HepG2 (cell line): ENCODE data around the gene IBA57. TPM values are rescaled to one million over a fixed set of nuclear protein-coding genes. Genes with fewer than 3 reads are reported as not detected.

Source experiments
- EEA1 ChIP-seq: sonication (generic); formaldehyde crosslinking; IDR thresholded peaks from 2 replicates; pipeline ENCODE4 v1.5.1; 2020; ENCODE audit warnings: mild to moderate bottlenecking, missing genetic modification reagents, borderline replicate concordance
- HIVEP1 ChIP-seq: sonication (generic); formaldehyde crosslinking; IDR thresholded peaks from 2 replicates; pipeline ENCODE4 v1.4.0; 2020; ENCODE audit warnings: mild to moderate bottlenecking, missing genetic modification reagents
- HNF4A ChIP-seq: sonication (generic); formaldehyde crosslinking; IDR thresholded peaks from 2 replicates; pipeline ENCODE4 v1.4.0; 2020; ENCODE audit warnings: missing genetic modification reagents
- ZNF263 ChIP-seq: sonication (generic); formaldehyde crosslinking; IDR thresholded peaks from 2 replicates; pipeline ENCODE4 v1.4.0; 2020; ENCODE audit warnings: missing genetic modification reagents
- ZNF44 ChIP-seq: sonication (generic); formaldehyde crosslinking; IDR thresholded peaks from 2 replicates; pipeline ENCODE4 v1.5.1; 2020; ENCODE audit warnings: mild to moderate bottlenecking, missing genetic modification reagents
- ZNF678 ChIP-seq: sonication (generic); formaldehyde crosslinking; IDR thresholded peaks from 2 replicates; pipeline ENCODE4 v1.4.0; 2020; ENCODE audit warnings: mild to moderate bottlenecking, missing genetic modification reagents
- ZNF766 ChIP-seq: sonication (generic); formaldehyde crosslinking; IDR thresholded peaks from 2 replicates; pipeline ENCODE4 v1.5.0; 2020; ENCODE audit warnings: missing genetic modification reagents, borderline replicate concordance
- ZNF816 ChIP-seq: sonication (generic); formaldehyde crosslinking; IDR thresholded peaks from 2 replicates; pipeline ENCODE4 v1.8.0; 2022; ENCODE audit warnings: missing genetic modification reagents, mild to moderate bottlenecking, borderline replicate concordance
- polyA plus RNA-seq, 8 experiments: library from polyadenylated mRNA; depleted of rRNA in 3 of 8; stranded (reverse) in 7 of 8; unstranded in 1 of 8; fragments of >200 nt; fragmentation: Illumina TruSeq in 4 of 8; extraction: Trizol in 4 of 8; gene quantifications; 2 replicates each; pipeline versions ENCODE4 v1.2.1 to v1.2.3, GENCODE V29; 2011 to 2016; ENCODE audit warnings: low read depth in 4 of 8, missing spikeins in 1 of 8, mixed read lengths in 1 of 8; ENCODE audit not compliant: insufficient read depth in 1 of 8
- total RNA-seq, 5 experiments: library from RNA; depleted of rRNA; stranded (reverse); fragments of >200 nt; fragmentation: Illumina TruSeq; extraction: Trizol; gene quantifications; 2 replicates each; pipeline ENCODE4 v1.2.3, GENCODE V29; 2016; ENCODE audit warnings: low read depth in 1 of 5
- TF ChIP-seq, protein P1 (sequence below), 2 experiments: sonication (generic) in 1 of 2; formaldehyde crosslinking in 1 of 2; IDR thresholded peaks; 2 replicates each; pipeline versions ENCODE4 v1.6.1 to v1.9.0; 2014 to 2022; ENCODE audit warnings: antibody characterized with exemption in 1 of 2, borderline replicate concordance in 1 of 2, inconsistent platforms in 1 of 2, low read depth in 1 of 2, missing genetic modification reagents in 1 of 2
- TF ChIP-seq, protein P2 (sequence below): sonication (generic); formaldehyde crosslinking; IDR thresholded peaks from 2 replicates; pipeline ENCODE4 v1.5.0; 2020; ENCODE audit warnings: missing genetic modification reagents
- TF ChIP-seq, protein P3 (sequence below): sonication (generic); formaldehyde crosslinking; IDR thresholded peaks from 2 replicates; pipeline ENCODE4 v1.5.1; 2020; ENCODE audit warnings: mild to moderate bottlenecking, missing genetic modification reagents
- TF ChIP-seq, protein P4 (sequence below): sonication (generic); formaldehyde crosslinking; conservative IDR thresholded peaks from 2 replicates; pipeline ENCODE4 v1.5.0; 2020; ENCODE audit warnings: missing genetic modification reagents
- TF ChIP-seq, protein P5 (sequence below): sonication (generic); formaldehyde crosslinking; IDR thresholded peaks from 2 replicates; pipeline ENCODE4 v1.5.0; 2020; ENCODE audit warnings: missing genetic modification reagents

IBA57 gene
- total and polyA plus RNA-seq, 2 of the 13 experiments (the other 11 are each of a cell fraction or from before 2014, with no cell fraction given): 2.3 to 10.2 TPM

DNA sequence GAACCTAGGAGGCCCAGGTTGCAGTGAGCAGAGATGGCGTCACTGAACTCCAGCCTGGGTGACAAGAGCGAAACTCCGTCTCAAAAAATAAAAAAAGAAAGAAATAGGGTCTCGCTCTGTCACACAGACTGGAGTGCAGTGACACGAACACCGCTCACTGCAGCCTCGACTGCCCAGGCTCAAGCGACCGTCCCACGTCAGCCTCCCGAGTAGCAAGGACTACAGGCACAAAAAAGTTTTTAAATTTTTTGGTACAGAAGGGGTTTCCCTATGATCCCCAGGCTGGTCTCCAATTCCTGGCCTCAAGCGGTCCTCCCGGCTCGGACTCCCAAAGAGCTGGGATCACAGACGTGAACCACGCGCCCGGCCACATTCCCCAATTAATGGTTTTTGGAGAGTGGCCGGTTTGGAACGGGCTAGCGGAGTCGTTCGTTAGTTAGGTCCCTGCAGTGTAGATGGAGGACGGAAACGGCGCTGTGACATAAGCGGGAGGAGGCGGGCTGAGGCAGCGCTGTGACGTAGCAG lies 26.1 kb upstream of the IBA57 start (continued):
- TF ChIP-seq, protein P1, sequence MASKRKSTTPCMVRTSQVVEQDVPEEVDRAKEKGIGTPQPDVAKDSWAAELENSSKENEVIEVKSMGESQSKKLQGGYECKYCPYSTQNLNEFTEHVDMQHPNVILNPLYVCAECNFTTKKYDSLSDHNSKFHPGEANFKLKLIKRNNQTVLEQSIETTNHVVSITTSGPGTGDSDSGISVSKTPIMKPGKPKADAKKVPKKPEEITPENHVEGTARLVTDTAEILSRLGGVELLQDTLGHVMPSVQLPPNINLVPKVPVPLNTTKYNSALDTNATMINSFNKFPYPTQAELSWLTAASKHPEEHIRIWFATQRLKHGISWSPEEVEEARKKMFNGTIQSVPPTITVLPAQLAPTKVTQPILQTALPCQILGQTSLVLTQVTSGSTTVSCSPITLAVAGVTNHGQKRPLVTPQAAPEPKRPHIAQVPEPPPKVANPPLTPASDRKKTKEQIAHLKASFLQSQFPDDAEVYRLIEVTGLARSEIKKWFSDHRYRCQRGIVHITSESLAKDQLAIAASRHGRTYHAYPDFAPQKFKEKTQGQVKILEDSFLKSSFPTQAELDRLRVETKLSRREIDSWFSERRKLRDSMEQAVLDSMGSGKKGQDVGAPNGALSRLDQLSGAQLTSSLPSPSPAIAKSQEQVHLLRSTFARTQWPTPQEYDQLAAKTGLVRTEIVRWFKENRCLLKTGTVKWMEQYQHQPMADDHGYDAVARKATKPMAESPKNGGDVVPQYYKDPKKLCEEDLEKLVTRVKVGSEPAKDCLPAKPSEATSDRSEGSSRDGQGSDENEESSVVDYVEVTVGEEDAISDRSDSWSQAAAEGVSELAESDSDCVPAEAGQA (IDR thresholded peaks at IDR 0.05; ENCODE audit: low read depth): no peak
- TF ChIP-seq, protein P1 (CRISPR knock-in tag; IDR thresholded peaks at IDR 0.05; ENCODE audit: borderline replicate concordance): no peak
- 0 out of 2 replicates have a peak, but pooled peaks have one; percentile 44 for TF ChIP-seq ZNF44
- TF ChIP-seq EEA1: no peak
- TF ChIP-seq ZNF263: peak; percentile 58; the same call in 1 of the 2 replicates
- TF ChIP-seq, protein P2, sequence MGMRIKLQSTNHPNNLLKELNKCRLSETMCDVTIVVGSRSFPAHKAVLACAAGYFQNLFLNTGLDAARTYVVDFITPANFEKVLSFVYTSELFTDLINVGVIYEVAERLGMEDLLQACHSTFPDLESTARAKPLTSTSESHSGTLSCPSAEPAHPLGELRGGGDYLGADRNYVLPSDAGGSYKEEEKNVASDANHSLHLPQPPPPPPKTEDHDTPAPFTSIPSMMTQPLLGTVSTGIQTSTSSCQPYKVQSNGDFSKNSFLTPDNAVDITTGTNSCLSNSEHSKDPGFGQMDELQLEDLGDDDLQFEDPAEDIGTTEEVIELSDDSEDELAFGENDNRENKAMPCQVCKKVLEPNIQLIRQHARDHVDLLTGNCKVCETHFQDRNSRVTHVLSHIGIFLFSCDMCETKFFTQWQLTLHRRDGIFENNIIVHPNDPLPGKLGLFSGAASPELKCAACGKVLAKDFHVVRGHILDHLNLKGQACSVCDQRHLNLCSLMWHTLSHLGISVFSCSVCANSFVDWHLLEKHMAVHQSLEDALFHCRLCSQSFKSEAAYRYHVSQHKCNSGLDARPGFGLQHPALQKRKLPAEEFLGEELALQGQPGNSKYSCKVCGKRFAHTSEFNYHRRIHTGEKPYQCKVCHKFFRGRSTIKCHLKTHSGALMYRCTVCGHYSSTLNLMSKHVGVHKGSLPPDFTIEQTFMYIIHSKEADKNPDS (CRISPR knock-in tag): peak; percentile 43; the same call in 1 of the 2 replicates
- TF ChIP-seq ZNF678 (CRISPR knock-in tag): 0 out of 2 replicates have a peak, but pooled peaks have one; percentile 14
- TF ChIP-seq ZNF816: peak; percentile 70; the same call in 1 of the 2 replicates
- TF ChIP-seq, protein P3, sequence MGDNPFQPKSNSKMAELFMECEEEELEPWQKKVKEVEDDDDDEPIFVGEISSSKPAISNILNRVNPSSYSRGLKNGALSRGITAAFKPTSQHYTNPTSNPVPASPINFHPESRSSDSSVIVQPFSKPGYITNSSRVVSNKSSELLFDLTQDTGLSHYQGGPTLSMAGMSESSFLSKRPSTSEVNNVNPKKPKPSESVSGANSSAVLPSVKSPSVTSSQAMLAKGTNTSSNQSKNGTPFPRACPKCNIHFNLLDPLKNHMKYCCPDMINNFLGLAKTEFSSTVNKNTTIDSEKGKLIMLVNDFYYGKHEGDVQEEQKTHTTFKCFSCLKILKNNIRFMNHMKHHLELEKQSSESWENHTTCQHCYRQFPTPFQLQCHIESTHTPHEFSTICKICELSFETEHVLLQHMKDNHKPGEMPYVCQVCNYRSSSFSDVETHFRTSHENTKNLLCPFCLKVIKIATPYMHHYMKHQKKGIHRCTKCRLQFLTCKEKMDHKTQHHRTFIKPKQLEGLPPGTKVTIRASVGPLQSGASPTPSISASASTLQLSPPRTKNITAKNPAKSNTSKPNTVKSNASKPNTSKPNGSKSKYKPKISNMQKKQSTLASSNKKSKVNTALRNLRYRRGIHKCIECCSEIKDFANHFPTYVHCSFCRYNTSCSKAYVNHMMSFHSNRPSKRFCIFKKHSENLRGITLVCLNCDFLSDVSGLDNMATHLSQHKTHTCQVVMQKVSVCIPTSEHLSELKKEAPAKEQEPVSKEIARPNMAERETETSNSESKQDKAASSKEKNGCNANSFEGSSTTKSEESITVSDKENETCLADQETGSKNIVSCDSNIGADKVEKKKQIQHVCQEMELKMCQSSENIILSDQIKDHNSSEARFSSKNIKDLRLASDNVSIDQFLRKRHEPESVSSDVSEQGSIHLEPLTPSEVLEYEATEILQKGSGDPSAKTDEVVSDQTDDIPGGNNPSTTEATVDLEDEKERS: 0 out of 2 replicates have a peak, but pooled peaks have one; percentile 9
- 0 out of 2 replicates have a peak, but pooled peaks have one; percentile 6 for TF ChIP-seq HIVEP1 (CRISPR knock-in tag)
- TF ChIP-seq, protein P4, sequence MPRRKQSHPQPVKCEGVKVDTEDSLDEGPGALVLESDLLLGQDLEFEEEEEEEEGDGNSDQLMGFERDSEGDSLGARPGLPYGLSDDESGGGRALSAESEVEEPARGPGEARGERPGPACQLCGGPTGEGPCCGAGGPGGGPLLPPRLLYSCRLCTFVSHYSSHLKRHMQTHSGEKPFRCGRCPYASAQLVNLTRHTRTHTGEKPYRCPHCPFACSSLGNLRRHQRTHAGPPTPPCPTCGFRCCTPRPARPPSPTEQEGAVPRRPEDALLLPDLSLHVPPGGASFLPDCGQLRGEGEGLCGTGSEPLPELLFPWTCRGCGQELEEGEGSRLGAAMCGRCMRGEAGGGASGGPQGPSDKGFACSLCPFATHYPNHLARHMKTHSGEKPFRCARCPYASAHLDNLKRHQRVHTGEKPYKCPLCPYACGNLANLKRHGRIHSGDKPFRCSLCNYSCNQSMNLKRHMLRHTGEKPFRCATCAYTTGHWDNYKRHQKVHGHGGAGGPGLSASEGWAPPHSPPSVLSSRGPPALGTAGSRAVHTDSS (CRISPR knock-in tag): 0 out of 2 replicates have a peak, but pooled peaks have one; percentile 76
- TF ChIP-seq, protein P5, sequence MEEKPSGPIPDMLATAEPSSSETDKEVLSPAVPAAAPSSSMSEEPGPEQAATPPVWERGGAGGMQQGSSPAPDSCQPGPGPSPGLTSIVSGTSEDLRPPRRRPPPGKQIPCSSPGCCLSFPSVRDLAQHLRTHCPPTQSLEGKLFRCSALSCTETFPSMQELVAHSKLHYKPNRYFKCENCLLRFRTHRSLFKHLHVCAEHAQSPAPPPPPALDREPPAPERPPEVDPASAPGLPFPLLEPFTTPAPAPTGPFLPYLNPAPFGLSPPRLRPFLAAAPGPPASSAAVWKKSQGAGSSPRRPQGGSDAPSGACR (CRISPR knock-in tag): peak; percentile 83; the same call in 1 of the 2 replicates
- no peak for TF ChIP-seq ZNF766 (CRISPR knock-in tag)
- TF ChIP-seq HNF4A (CRISPR knock-in tag): peak; percentile 20; the same call in 1 of the 2 replicates
